HepG2 (cell line): ENCODE measurements around the gene CFAP92. TPM values are rescaled to one million over a fixed set of nuclear protein-coding genes. Genes with fewer than 3 reads are reported as not detected.

Source experiments
- ATAC-seq: fragments of 200-7000 bp; cut with Tn5 transposase; 3 replicates; pipeline ENCODE4 v1.9.1; 2020; ENCODE audit warnings: mild to moderate bottlenecking, moderate library complexity
- BruUV-seq: library from RNA; stranded (reverse); fragments of 400-500 nt; replicated peaks from 2 replicates; lab custom pipeline; 2021; lab: Mats Ljungman, UMichigan
- CTCF ChIA-PET: fragments of 300-600 bp; formaldehyde crosslinking; extraction: SDS; loops from one replicate; lab custom pipeline; 2021; ENCODE audit warnings: low total read pairs, inconsistent platforms, low intra/inter-chr PET ratio; lab: Yijun Ruan, JAX
- POLR2A ChIA-PET: fragments of 350-600 bp; sonication (Branson Sonifier 250); formaldehyde crosslinking; loops from one replicate; lab custom pipeline; 2020; ENCODE audit warnings: antibody characterized with exemption, inconsistent platforms; lab: Yijun Ruan, JAX
- DNase-seq: peaks from one replicate; pipeline ENCODE4 v3.0.0-alpha.2; 2015; ENCODE audit warnings: low spot score
- FAIRE-seq: peaks from 3 replicates; lab custom pipeline; 2011; peaks lifted over from hg19 to GRCh38; lab: Jason Lieb, UNC
- H2AFZ ChIP-seq: one replicate; pipeline ENCODE4 v1.6.1; 2011; ENCODE audit warnings: low read length, inconsistent platforms
- H3K27ac ChIP-seq: fragments of 300-600 bp; 3 replicates; pipeline ENCODE4 v1.8.0; 2011; ENCODE audit warnings: mixed run types, mild to moderate bottlenecking, mixed read lengths, low read length, inconsistent platforms; ENCODE audit not compliant: insufficient read depth; ENCODE audit errors: extremely low read length
- H3K27me3 ChIP-seq, 2 experiments: fragments of 200-600 bp in 1 of 2; 2 replicates in 1 of 2; 3 replicates in 1 of 2; pipeline versions ENCODE4 v1.6.0 to v1.8.0; 2011; ENCODE audit warnings: low read length in 2 of 2, mild to moderate bottlenecking in 2 of 2, moderate library complexity in 2 of 2, inconsistent platforms in 1 of 2; ENCODE audit not compliant: insufficient read depth in 2 of 2, control insufficient read depth in 1 of 2
- H3K36me3 ChIP-seq, 2 experiments: fragments of 200-600 bp in 1 of 2; replicated peaks in 1 of 2; 2 replicates in 1 of 2; 3 replicates in 1 of 2; pipeline versions ENCODE4 v1.5.1 to v1.8.0; 2011; ENCODE audit warnings: low read length in 2 of 2, inconsistent platforms in 1 of 2; ENCODE audit not compliant: insufficient read depth in 2 of 2, control insufficient read depth in 1 of 2
- H3K4me1 ChIP-seq: 2 replicates; pipeline ENCODE4 v1.5.1; 2012; ENCODE audit warnings: low read length, inconsistent platforms; ENCODE audit not compliant: insufficient read depth
- H3K4me2 ChIP-seq: 2 replicates; pipeline ENCODE4 v1.6.0; 2011; ENCODE audit warnings: low read depth, low read length, inconsistent platforms
- H3K4me3 ChIP-seq, 3 experiments: fragments of 200-600 bp in 1 of 3; sonication (generic), shearing (Covaris generic) in 1 of 3; replicated peaks in 1 of 3; 2 replicates each; pipeline ENCODE4 v1.5.1; 2011 to 2016; ENCODE audit warnings: low read length in 3 of 3, inconsistent platforms in 2 of 3, low read depth in 2 of 3, mild to moderate bottlenecking in 2 of 3, control low read depth in 1 of 3, mixed read lengths in 1 of 3; ENCODE audit not compliant: insufficient read depth in 1 of 3
- H3K79me2 ChIP-seq: one replicate; pipeline ENCODE4 v1.6.1; 2011; ENCODE audit warnings: low read length, inconsistent platforms; ENCODE audit not compliant: insufficient read depth
- H3K9ac ChIP-seq: 2 replicates; pipeline ENCODE4 v1.6.0; 2011; ENCODE audit warnings: mild to moderate bottlenecking, low read depth, low read length, inconsistent platforms; ENCODE audit not compliant: insufficient read depth
- H3K9me3 ChIP-seq: 2 replicates; pipeline ENCODE4 v1.5.1; 2012; ENCODE audit warnings: mild to moderate bottlenecking, low read length
- H4K20me1 ChIP-seq: 2 replicates; pipeline ENCODE4 v1.6.0; 2011; ENCODE audit warnings: inconsistent platforms, mild to moderate bottlenecking, low read length, moderate library complexity; ENCODE audit not compliant: insufficient read depth
- CTCF ChIP-seq: sonication (generic); formaldehyde crosslinking; IDR thresholded peaks from 2 replicates; pipeline ENCODE4 v1.5.0; 2020; ENCODE audit warnings: mild to moderate bottlenecking, missing genetic modification reagents, moderate library complexity
- GATAD1 ChIP-seq: IDR thresholded peaks from 2 replicates; pipeline ENCODE4 v1.6.1; 2016; ENCODE audit warnings: missing genetic modification reagents, missing compliant biosample characterization
- MED13 ChIP-seq: sonication (generic); formaldehyde crosslinking; IDR thresholded peaks from 2 replicates; pipeline ENCODE4 v1.5.0; 2020; ENCODE audit warnings: missing genetic modification reagents
- MIER2 ChIP-seq: IDR thresholded peaks from 2 replicates; pipeline ENCODE4 v1.6.1; 2016; ENCODE audit warnings: missing biosample characterization, missing genetic modification reagents
- NFKBIZ ChIP-seq: IDR thresholded peaks from 2 replicates; pipeline ENCODE4 v1.6.1; 2018; ENCODE audit warnings: missing genetic modification reagents, missing compliant biosample characterization
- TEAD3 ChIP-seq: optimal IDR thresholded peaks from 2 replicates; pipeline ENCODE3; 2016; ENCODE audit warnings: borderline replicate concordance
- ZBTB7A ChIP-seq: sonication (generic); formaldehyde crosslinking; IDR thresholded peaks from 2 replicates; pipeline ENCODE4 v1.8.0; 2022; ENCODE audit warnings: mild to moderate bottlenecking, missing genetic modification reagents
- ZFP82 ChIP-seq: sonication (generic); formaldehyde crosslinking; IDR thresholded peaks from 2 replicates; pipeline ENCODE4 v1.5.1; 2020; ENCODE audit warnings: mild to moderate bottlenecking, missing genetic modification reagents, borderline replicate concordance
- ZNF12 ChIP-seq: sonication (generic); formaldehyde crosslinking; IDR thresholded peaks from 2 replicates; pipeline ENCODE4 v1.5.0; 2020; ENCODE audit warnings: missing genetic modification reagents
- ZNF180 ChIP-seq: sonication (generic); formaldehyde crosslinking; IDR thresholded peaks from 2 replicates; pipeline ENCODE4 v1.4.0; 2020; ENCODE audit warnings: low read depth, missing genetic modification reagents, borderline replicate concordance
- ZNF317 ChIP-seq: sonication (generic); formaldehyde crosslinking; IDR thresholded peaks from 2 replicates; pipeline ENCODE4 v1.5.0; 2020; ENCODE audit warnings: mild to moderate bottlenecking, missing genetic modification reagents
- ZNF768 ChIP-seq: sonication (generic); formaldehyde crosslinking; IDR thresholded peaks from 2 replicates; pipeline ENCODE4 v1.4.0; 2020; ENCODE audit warnings: missing genetic modification reagents
- WGBS: methylation state at CpG from one replicate; pipeline ENCODE4 v1.1.6; 2017; ENCODE audit warnings: low lambda C conversion rate; 5-methylcytosine and 5-hydroxymethylcytosine counted together
- in situ Hi-C: cut with HindIII; loops from 2 replicates; pipeline ENCODE4 v1.10.0; 2017; ENCODE audit warnings: low pct_unique_long_range_greater_than_20kb; ENCODE audit not compliant: extremely low pct_ligation_motif_present
- intact Hi-C: fragments of 100-400 bp; cut with micrococcal nuclease; formaldehyde crosslinking; loops from one replicate; pipeline ENCODE4 v1.10.0; 2022; ENCODE audit not compliant: unreplicated experiment
- polyA plus RNA-seq, 8 experiments: library from polyadenylated mRNA; depleted of rRNA in 3 of 8; stranded (reverse) in 7 of 8; unstranded in 1 of 8; fragments of >200 nt; fragmentation: Illumina TruSeq in 4 of 8; extraction: Trizol in 4 of 8; gene quantifications; 2 replicates each; pipeline versions ENCODE4 v1.2.1 to v1.2.3, GENCODE V29; 2011 to 2016; ENCODE audit warnings: low read depth in 4 of 8, missing spikeins in 1 of 8, mixed read lengths in 1 of 8; ENCODE audit not compliant: insufficient read depth in 1 of 8
- total RNA-seq, 5 experiments: library from RNA; depleted of rRNA; stranded (reverse); fragments of >200 nt; fragmentation: Illumina TruSeq; extraction: Trizol; gene quantifications; 2 replicates each; pipeline ENCODE4 v1.2.3, GENCODE V29; 2016; ENCODE audit warnings: low read depth in 1 of 5
- TF ChIP-seq, protein P1 (sequence below): sonication (generic); formaldehyde crosslinking; IDR thresholded peaks from 2 replicates; pipeline ENCODE4 v1.8.0; 2022; ENCODE audit warnings: mild to moderate bottlenecking, missing genetic modification reagents, moderate library complexity
- TF ChIP-seq, protein P2 (sequence below): sonication (generic); formaldehyde crosslinking; IDR thresholded peaks from 2 replicates; pipeline ENCODE4 v1.5.1; 2020; ENCODE audit warnings: mild to moderate bottlenecking, moderate library complexity, missing genetic modification reagents

CFAP92 gene
- total and polyA plus RNA-seq, 2 of the 13 experiments (the other 11 are each of a cell fraction or from before 2014, with no cell fraction given): 0.18 to 0.46 TPM

DNA sequence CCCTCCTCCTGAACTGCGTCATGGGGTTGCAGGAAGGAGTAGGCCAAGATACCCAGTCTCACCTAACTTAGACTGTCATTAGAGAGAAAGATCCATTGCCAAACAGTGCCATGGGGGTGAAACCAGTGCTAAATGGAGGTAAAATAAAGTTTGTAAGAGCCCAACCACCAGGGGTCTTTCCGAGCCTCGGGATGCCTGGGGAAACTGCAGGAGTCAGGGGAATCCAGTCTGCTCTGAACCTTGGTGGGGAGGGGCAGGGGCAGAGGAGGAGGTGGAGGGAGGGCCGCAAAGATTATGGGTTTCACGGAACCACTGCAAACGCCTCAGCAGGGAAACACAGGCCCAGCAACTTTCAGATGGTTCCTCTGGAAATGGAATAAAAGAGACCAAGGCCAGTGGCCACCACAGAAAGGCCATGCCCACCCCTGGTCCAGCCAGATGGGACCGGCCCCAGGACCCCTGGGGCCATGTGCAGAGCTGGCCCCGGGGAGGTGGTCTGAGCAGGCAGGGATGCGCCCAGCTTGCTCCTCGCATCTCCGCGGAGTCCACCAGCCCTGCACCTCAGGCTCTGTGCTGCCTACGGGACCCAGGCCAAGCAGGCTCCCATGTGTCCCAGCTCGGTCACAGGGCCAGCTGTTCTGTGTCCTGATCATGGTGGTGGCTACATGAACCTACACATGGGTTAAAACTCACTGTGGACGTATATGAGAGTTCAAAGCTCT lies 46.9 kb upstream of the CFAP92 start:
- no peak overlapping the region for H3K27ac ChIP-seq
- peaks cover 1 to 20% of the 10 kb centered on the region in 2 experiments; a peak in 2 of 5 replicates for H3K27me3 ChIP-seq
- FAIRE-seq (no peak), ATAC-seq (peak; percentile 22; the same call in 2 of the 3 replicates), DNase-seq (no peak)
- H3K9me3 ChIP-seq: no peaks in the 10 kb centered on the region
- no peaks in the 10 kb centered on the region for H3K79me2 ChIP-seq
- in situ Hi-C loops: no loop called here
- TF ChIP-seq ZNF12 (CRISPR knock-in tag): no peak
- no peak for TF ChIP-seq GATAD1
- TF ChIP-seq NFKBIZ (CRISPR knock-in tag): no peak
- TF ChIP-seq ZNF317 (CRISPR knock-in tag): no peak
- no peak for TF ChIP-seq MED13 (CRISPR knock-in tag)
- no peak for TF ChIP-seq CTCF (CRISPR knock-in tag)
- TF ChIP-seq ZBTB7A (CRISPR knock-in tag): no peak
- TF ChIP-seq ZFP82 (CRISPR knock-in tag): no peak
- TF ChIP-seq ZNF768: no peak
- TF ChIP-seq, protein P1, sequence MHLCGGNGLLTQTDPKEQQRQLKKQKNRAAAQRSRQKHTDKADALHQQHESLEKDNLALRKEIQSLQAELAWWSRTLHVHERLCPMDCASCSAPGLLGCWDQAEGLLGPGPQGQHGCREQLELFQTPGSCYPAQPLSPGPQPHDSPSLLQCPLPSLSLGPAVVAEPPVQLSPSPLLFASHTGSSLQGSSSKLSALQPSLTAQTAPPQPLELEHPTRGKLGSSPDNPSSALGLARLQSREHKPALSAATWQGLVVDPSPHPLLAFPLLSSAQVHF: no peak
- TF ChIP-seq, protein P2, sequence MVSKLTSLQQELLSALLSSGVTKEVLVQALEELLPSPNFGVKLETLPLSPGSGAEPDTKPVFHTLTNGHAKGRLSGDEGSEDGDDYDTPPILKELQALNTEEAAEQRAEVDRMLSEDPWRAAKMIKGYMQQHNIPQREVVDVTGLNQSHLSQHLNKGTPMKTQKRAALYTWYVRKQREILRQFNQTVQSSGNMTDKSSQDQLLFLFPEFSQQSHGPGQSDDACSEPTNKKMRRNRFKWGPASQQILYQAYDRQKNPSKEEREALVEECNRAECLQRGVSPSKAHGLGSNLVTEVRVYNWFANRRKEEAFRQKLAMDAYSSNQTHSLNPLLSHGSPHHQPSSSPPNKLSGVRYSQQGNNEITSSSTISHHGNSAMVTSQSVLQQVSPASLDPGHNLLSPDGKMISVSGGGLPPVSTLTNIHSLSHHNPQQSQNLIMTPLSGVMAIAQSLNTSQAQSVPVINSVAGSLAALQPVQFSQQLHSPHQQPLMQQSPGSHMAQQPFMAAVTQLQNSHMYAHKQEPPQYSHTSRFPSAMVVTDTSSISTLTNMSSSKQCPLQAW (CRISPR knock-in tag): no peak
- no peak for TF ChIP-seq ZNF180 (CRISPR knock-in tag)
- no peak for TF ChIP-seq MIER2
- TF ChIP-seq TEAD3 (CRISPR knock-in tag): no peak
- ChIA-PET POLR2A (no interaction called here), CTCF (no interaction called here)
- no peak overlapping the region for H2AFZ ChIP-seq
- WGBS: 36% methylated on average over 8 of the region's 15 CpGs
- no peaks in the 10 kb centered on the region for H3K36me3 ChIP-seq
- H3K4me3 ChIP-seq: no peak overlapping the region
- no peak overlapping the region for H3K4me2 ChIP-seq
- peaks cover 7% of the 10 kb centered on the region for H3K4me1 ChIP-seq
- no peaks in the 10 kb centered on the region for H4K20me1 ChIP-seq
- intact Hi-C loops: no loop called here
- no peak overlapping the region for H3K9ac ChIP-seq
- BruUV-seq: no TSS peak
